Measurements from ENCODE around the gene MKNK2. TPM values are rescaled to one million over a fixed set of nuclear protein-coding genes. Genes with fewer than 3 reads are reported as not detected.

The MKNK2 gene
- total and polyA plus RNA-seq, 2 of the 13 experiments (the other 11 are each of a cell fraction or from before 2014, with no cell fraction given) = 44.9 to 112 TPM

- TF ChIP-seq, protein P1, sequence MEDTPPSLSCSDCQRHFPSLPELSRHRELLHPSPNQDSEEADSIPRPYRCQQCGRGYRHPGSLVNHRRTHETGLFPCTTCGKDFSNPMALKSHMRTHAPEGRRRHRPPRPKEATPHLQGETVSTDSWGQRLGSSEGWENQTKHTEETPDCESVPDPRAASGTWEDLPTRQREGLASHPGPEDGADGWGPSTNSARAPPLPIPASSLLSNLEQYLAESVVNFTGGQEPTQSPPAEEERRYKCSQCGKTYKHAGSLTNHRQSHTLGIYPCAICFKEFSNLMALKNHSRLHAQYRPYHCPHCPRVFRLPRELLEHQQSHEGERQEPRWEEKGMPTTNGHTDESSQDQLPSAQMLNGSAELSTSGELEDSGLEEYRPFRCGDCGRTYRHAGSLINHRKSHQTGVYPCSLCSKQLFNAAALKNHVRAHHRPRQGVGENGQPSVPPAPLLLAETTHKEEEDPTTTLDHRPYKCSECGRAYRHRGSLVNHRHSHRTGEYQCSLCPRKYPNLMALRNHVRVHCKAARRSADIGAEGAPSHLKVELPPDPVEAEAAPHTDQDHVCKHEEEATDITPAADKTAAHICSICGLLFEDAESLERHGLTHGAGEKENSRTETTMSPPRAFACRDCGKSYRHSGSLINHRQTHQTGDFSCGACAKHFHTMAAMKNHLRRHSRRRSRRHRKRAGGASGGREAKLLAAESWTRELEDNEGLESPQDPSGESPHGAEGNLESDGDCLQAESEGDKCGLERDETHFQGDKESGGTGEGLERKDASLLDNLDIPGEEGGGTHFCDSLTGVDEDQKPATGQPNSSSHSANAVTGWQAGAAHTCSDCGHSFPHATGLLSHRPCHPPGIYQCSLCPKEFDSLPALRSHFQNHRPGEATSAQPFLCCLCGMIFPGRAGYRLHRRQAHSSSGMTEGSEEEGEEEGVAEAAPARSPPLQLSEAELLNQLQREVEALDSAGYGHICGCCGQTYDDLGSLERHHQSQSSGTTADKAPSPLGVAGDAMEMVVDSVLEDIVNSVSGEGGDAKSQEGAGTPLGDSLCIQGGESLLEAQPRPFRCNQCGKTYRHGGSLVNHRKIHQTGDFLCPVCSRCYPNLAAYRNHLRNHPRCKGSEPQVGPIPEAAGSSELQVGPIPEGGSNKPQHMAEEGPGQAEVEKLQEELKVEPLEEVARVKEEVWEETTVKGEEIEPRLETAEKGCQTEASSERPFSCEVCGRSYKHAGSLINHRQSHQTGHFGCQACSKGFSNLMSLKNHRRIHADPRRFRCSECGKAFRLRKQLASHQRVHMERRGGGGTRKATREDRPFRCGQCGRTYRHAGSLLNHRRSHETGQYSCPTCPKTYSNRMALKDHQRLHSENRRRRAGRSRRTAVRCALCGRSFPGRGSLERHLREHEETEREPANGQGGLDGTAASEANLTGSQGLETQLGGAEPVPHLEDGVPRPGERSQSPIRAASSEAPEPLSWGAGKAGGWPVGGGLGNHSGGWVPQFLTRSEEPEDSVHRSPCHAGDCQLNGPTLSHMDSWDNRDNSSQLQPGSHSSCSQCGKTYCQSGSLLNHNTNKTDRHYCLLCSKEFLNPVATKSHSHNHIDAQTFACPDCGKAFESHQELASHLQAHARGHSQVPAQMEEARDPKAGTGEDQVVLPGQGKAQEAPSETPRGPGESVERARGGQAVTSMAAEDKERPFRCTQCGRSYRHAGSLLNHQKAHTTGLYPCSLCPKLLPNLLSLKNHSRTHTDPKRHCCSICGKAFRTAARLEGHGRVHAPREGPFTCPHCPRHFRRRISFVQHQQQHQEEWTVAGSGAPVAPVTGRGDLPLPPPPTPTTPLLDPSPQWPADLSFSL (CRISPR knock-in tag; IDR thresholded peaks at IDR 0.05) = no peak
- no peak for TF ChIP-seq ATM (IDR thresholded peaks at IDR 0.05; ENCODE audit: borderline replicate concordance)
- TF ChIP-seq HNRNPK (IDR thresholded peaks at IDR 0.05; ENCODE audit: low read depth, low read length, poor library complexity, severe bottlenecking) = peak; percentile 75
- 0 out of 2 replicates have a peak, but pooled peaks have one; percentile 43 for TF ChIP-seq ZNF749 (CRISPR knock-in tag; IDR thresholded peaks at IDR 0.05; ENCODE audit: borderline replicate concordance)
- TF ChIP-seq EP300 (IDR thresholded peaks at IDR 0.05; ENCODE audit: low read depth in 2 of 2, low read length in 2 of 2) = no peak
- peak; percentile 11; the same call in 1 of the 2 replicates for TF ChIP-seq EP300 (CRISPR knock-in tag; IDR thresholded peaks at IDR 0.05; ENCODE audit: borderline replicate concordance)
- 0 out of 2 replicates have a peak, but pooled peaks have one; percentile 65 for TF ChIP-seq HOXD1 (CRISPR knock-in tag; IDR thresholded peaks at IDR 0.05)
- TF ChIP-seq ZNF616 (CRISPR knock-in tag; IDR thresholded peaks at IDR 0.05; ENCODE audit: low read depth) = no peak
- peak; percentile 44; the same call in 1 of the 2 replicates for TF ChIP-seq ZZZ3 (CRISPR knock-in tag; IDR thresholded peaks at IDR 0.05; ENCODE audit: borderline replicate concordance)
- TF ChIP-seq ZNF746 (CRISPR knock-in tag; IDR thresholded peaks at IDR 0.05) = peak; percentile 63; the same call in 1 of the 2 replicates
- no peak for TF ChIP-seq ZSCAN22 (CRISPR knock-in tag; IDR thresholded peaks at IDR 0.05)
- TF ChIP-seq ZNF329 (CRISPR knock-in tag; IDR thresholded peaks at IDR 0.05; ENCODE audit: low read depth) = 0 out of 2 replicates have a peak, but pooled peaks have one; percentile 37
- TF ChIP-seq, protein P2, sequence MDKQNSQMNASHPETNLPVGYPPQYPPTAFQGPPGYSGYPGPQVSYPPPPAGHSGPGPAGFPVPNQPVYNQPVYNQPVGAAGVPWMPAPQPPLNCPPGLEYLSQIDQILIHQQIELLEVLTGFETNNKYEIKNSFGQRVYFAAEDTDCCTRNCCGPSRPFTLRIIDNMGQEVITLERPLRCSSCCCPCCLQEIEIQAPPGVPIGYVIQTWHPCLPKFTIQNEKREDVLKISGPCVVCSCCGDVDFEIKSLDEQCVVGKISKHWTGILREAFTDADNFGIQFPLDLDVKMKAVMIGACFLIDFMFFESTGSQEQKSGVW (CRISPR knock-in tag; IDR thresholded peaks at IDR 0.05; ENCODE audit: borderline replicate concordance) = no peak
- no peak for TF ChIP-seq MBD4 (IDR thresholded peaks at IDR 0.05; ENCODE audit: borderline replicate concordance, low read length)
- no peak for TF ChIP-seq FOXP1 (IDR thresholded peaks at IDR 0.05)
- no peak for TF ChIP-seq FOXP1 (CRISPR knock-in tag; IDR thresholded peaks at IDR 0.05)
- TF ChIP-seq ZKSCAN8 (CRISPR knock-in tag; IDR thresholded peaks at IDR 0.05; ENCODE audit: borderline replicate concordance) = no peak; the same call in 1 of the 2 replicates
- no peak for TF ChIP-seq JUNB (CRISPR knock-in tag; IDR thresholded peaks at IDR 0.05; ENCODE audit: borderline replicate concordance)
- TF ChIP-seq, protein P3, sequence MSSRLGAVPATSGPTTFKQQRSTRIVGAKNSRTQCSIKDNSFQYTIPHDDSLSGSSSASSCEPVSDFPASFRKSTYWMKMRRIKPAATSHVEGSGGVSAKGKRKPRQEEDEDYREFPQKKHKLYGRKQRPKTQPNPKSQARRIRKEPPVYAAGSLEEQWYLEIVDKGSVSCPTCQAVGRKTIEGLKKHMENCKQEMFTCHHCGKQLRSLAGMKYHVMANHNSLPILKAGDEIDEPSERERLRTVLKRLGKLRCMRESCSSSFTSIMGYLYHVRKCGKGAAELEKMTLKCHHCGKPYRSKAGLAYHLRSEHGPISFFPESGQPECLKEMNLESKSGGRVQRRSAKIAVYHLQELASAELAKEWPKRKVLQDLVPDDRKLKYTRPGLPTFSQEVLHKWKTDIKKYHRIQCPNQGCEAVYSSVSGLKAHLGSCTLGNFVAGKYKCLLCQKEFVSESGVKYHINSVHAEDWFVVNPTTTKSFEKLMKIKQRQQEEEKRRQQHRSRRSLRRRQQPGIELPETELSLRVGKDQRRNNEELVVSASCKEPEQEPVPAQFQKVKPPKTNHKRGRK (CRISPR knock-in tag; IDR thresholded peaks at IDR 0.05) = no peak
- TF ChIP-seq ZNF792 (CRISPR knock-in tag; IDR thresholded peaks at IDR 0.05) = peak; percentile 75
- TF ChIP-seq SIX1 (CRISPR knock-in tag; IDR thresholded peaks at IDR 0.05; ENCODE audit: borderline replicate concordance) = no peak
- no peak for TF ChIP-seq ZNF850 (CRISPR knock-in tag; conservative IDR thresholded peaks at IDR 0.05)
- TF ChIP-seq ZNF546 (CRISPR knock-in tag; conservative IDR thresholded peaks at IDR 0.05) = no peak
- TF ChIP-seq HNF4A (CRISPR knock-in tag; IDR thresholded peaks at IDR 0.05) = no peak
Measured at GRCh38 chr19:2096034-2096479, 45.0 kb upstream of the MKNK2 start, which contains the start of gene MOB3A (continued).

Data from HepG2 (cell line).